ENCODE results near the gene LCMT1.

The LCMT1 gene

DNA sequence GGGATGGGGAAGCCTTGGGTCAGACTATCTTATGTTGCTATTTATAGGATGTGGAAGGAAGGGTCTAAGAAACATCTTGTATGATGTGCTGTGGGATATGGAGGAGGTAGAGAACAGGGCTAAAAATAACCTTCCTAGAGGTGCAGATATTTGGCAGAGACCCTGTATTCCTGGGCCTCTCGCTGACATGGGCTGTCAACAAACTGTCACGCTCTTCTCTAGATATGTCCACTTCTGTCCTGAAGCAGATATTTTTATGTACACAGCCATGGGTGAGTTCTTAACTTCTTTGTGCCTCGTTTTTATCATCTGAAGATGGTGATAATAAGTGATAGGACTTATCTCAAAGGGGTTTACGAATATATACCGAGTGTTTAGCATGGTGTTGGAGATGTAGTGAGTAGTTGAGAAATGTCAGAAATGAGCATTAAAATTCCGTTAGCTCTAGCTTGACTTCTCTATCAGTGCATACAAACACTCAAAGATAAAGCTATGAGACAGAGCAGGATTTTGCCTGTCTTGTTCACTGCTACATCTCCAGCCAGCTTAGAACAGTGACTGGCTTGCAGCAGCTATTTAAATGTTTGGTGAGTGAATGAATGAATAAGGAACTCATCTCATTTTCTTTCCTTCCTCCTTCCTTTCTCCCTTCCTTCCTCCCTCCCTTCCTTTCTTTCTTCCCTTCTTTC lies 102.3 kb downstream of the LCMT1 start:
- TF ChIP-seq, protein P1, sequence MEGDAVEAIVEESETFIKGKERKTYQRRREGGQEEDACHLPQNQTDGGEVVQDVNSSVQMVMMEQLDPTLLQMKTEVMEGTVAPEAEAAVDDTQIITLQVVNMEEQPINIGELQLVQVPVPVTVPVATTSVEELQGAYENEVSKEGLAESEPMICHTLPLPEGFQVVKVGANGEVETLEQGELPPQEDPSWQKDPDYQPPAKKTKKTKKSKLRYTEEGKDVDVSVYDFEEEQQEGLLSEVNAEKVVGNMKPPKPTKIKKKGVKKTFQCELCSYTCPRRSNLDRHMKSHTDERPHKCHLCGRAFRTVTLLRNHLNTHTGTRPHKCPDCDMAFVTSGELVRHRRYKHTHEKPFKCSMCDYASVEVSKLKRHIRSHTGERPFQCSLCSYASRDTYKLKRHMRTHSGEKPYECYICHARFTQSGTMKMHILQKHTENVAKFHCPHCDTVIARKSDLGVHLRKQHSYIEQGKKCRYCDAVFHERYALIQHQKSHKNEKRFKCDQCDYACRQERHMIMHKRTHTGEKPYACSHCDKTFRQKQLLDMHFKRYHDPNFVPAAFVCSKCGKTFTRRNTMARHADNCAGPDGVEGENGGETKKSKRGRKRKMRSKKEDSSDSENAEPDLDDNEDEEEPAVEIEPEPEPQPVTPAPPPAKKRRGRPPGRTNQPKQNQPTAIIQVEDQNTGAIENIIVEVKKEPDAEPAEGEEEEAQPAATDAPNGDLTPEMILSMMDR (conservative IDR thresholded peaks at IDR 0.05) = no peak
- TF ChIP-seq ZFX (IDR thresholded peaks at IDR 0.05) = no peak
- no peak overlapping the region for H3K27ac ChIP-seq

DNA sequence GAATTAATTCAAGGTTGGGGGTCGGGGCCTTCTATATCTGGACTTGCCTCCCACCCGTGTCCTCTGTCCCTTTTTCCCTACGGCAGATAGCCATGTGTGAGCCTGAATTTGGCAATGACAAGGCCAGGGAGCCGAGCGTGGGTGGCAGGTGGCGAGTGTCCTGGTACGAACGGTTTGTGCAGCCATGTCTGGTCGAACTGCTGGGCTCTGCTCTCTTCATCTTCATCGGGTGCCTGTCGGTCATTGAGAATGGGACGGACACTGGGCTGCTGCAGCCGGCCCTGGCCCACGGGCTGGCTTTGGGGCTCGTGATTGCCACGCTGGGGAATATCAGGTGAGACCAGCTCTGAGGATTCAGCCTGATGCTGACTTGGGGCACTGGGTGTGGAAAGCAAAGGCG lies 105.6 kb downstream of the LCMT1 start:
- H3K27ac ChIP-seq = no peak overlapping the region
- no peak for TF ChIP-seq ZFX (IDR thresholded peaks at IDR 0.05)
- TF ChIP-seq, protein P1 (conservative IDR thresholded peaks at IDR 0.05) = no peak

DNA sequence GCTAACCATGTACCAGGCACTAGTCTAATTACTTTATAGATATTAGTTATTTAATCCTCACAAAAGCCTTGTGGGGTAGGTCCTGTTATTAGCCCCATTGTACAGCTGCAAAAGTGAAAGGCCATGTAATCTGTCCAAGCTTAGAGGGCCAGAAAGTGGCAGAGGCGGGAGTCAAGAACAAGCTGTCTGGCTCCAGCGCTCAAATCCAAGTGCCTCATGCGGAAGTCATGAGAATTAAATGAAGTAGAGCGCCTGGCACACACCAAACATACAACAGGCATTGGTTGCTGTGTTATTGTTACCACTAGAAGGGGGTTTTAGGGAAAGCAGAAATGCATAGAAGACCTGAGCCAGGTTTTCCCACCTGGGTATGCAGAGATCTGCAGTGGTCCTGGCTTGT lies 106.4 kb downstream of the LCMT1 start:
- no peak for TF ChIP-seq ZFX (IDR thresholded peaks at IDR 0.05)
- TF ChIP-seq, protein P1 (conservative IDR thresholded peaks at IDR 0.05) = no peak
- no peak overlapping the region for H3K27ac ChIP-seq

DNA sequence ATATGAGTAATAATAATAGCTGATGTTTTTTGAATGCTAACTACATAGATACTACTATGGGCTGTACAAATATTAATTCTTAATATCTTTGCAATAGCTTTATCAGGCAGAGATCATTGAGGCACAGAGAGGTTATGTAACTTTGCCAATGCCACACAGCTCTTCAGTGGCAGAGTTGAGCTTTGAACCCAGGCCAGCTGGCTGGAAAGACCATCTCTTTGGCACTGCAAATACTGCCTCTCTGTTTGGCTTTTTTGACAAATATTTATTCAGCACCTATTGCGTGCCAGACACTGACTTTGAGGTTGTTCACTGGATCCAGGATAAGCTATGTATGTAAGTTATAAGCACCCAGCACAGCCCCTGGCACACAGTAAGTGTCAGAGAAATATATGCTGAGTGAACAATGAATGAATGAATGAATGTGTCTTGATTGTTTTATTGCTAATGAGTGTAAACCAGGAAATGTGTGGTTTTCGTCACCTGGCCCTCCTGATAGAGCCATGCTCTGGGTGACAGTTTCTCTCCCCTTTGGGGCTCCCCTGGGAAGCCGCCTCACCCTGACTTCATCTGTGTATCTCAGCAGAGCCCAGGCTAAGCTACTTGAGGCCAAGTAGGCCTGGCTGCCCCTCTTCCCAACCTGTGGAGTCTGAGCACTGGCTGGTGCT lies 107.7 kb downstream of the LCMT1 start:
- TF ChIP-seq, protein P1 (conservative IDR thresholded peaks at IDR 0.05) = no peak
- TF ChIP-seq ZFX (IDR thresholded peaks at IDR 0.05) = no peak
- H3K27ac ChIP-seq = no peak overlapping the region

DNA sequence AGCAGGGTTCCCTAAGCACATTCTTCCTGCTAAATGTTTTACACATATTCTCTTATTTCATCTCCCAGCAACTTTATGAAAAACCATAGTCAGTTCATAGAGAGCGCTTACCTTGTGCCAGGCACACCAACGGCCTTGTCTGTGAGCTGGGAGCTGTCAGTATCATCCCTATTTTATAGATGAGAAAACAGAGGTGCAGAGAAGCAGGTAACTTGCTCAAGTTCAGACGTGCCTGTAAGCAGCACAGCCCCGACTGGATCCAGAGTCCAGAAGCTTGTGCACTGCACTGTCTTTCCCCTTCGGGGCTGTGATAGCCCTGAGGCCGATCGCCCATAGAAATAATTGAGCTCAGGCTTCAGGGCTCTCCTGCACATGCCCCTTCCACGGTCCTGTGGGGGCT lies 111.4 kb downstream of the LCMT1 start:
- TF ChIP-seq, protein P1 (conservative IDR thresholded peaks at IDR 0.05) = no peak
- no peak for TF ChIP-seq ZFX (IDR thresholded peaks at IDR 0.05)
- H3K27ac ChIP-seq = no peak overlapping the region

DNA sequence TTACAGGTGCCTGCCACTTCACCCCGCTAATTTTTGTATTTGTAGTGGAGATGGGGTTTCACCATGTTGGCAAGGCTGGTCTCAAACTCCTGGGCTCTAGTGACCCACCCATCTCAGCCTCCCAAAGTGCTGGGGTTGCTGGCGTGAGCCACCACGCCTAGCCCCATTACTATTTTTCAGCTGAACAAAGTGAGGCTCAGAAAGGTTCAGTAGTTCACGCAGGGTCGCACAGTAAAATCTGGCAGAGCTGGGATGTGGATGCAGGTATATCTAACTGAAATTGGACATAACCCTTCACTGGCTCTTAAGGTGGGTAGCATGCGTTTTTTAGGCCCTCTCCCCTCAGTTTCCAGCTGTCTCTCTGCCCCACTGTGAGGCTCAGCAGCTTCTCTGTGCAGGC lies 112.4 kb downstream of the LCMT1 start:
- H3K27ac ChIP-seq = no peak overlapping the region
- TF ChIP-seq, protein P1 (conservative IDR thresholded peaks at IDR 0.05) = no peak
- TF ChIP-seq ZFX (IDR thresholded peaks at IDR 0.05) = no peak

DNA sequence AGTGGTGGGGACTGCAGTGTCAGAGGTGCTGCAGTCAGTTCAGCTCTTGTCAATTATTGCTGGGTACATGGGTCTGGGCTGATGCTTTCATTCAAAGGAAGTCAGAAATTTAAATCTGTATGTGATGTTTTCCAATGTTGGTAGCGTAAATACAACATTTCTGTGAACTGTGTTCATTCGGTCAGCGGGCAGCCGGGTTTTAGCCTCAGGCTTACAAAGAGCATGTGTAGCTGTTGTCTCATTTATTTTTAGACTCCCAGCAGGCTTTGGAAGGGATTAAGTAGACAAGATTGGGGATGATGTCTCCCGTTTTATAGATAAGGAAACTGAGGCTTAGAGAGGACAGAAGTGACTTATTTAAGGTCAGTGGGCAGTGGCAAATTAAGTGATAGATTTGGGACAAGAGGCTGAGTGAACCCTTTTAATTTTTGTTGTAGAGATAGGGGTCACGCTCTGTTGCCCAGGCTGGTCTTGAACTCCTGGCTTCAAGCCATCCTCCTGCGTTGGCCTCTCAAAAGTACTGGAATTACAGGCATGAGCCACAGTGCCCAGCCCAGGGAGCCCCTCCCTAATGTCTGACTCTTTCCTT lies 113.3 kb downstream of the LCMT1 start:
- TF ChIP-seq ZFX (IDR thresholded peaks at IDR 0.05) = no peak
- TF ChIP-seq, protein P1 (conservative IDR thresholded peaks at IDR 0.05) = no peak
- H3K27ac ChIP-seq = no peak overlapping the region
